Activated CD8-positive, alpha-beta T cell treated with anti-CD3 and anti-CD28 coated beads, Interleukin-2, amount 10 ng/mL, durations not matched to agents 7 days and 5 days (primary cell): Measurements from ENCODE around the gene C2CD4D. TPM values are rescaled to one million over a fixed set of nuclear protein-coding genes. Genes with fewer than 3 reads are reported as not detected.
"Not testable (repeated sequence)": the region's sequence is repeated elsewhere in the genome, so short reads cannot be mapped to it uniquely, and the experiment has no call there.

ENCODE experiments used
- ATAC-seq: fragments of 150-1000 bp; cut with Tn5 transposase; one replicate; pipeline ENCODE4 v1.10.0; 2021; ENCODE audit warnings: moderate library complexity
- CTCF ChIA-PET: fragments of 350-600 bp; sonication (Branson Sonifier 250); formaldehyde crosslinking; loops from one replicate; lab custom pipeline; 2021; ENCODE audit warnings: antibody characterized with exemption; lab: Charles Lee
- POLR2A ChIA-PET: fragments of 350-600 bp; sonication (Branson Sonifier 250); formaldehyde crosslinking; loops from one replicate; lab custom pipeline; 2021; ENCODE audit warnings: antibody characterized with exemption; lab: Charles Lee
- DNase-seq: peaks from one replicate; pipeline ENCODE4 v3.0.0-alpha.2; 2020
- H3K27ac Mint-ChIP-seq: one replicate; pipeline ENCODE4 v1.8.0; 2021; ENCODE audit warnings: mild to moderate bottlenecking, mixed read lengths
- H3K27me3 Mint-ChIP-seq: one replicate; pipeline ENCODE4 v1.8.0; 2021; ENCODE audit warnings: low read depth, mixed read lengths
- H3K36me3 Mint-ChIP-seq: one replicate; pipeline ENCODE4 v1.8.0; 2021; ENCODE audit warnings: low read depth, mixed read lengths
- H3K4me1 Mint-ChIP-seq: one replicate; pipeline ENCODE4 v1.8.0; 2021; ENCODE audit warnings: low read depth, mixed read lengths
- H3K4me3 Mint-ChIP-seq: one replicate; pipeline ENCODE4 v1.8.0; 2021; ENCODE audit warnings: mild to moderate bottlenecking, mixed read lengths
- H3K9me3 Mint-ChIP-seq: one replicate; pipeline ENCODE4 v1.8.0; 2022; ENCODE audit warnings: mixed read lengths; ENCODE audit not compliant: insufficient read depth
- total RNA-seq, 2 experiments: library from RNA; stranded (reverse); gene quantifications; one replicate each; pipeline ENCODE4 v1.2.3, GENCODE V29; 2021

Gene C2CD4D
- total RNA-seq = under 1 TPM; 0.23 to 0.26 TPM

DNA sequence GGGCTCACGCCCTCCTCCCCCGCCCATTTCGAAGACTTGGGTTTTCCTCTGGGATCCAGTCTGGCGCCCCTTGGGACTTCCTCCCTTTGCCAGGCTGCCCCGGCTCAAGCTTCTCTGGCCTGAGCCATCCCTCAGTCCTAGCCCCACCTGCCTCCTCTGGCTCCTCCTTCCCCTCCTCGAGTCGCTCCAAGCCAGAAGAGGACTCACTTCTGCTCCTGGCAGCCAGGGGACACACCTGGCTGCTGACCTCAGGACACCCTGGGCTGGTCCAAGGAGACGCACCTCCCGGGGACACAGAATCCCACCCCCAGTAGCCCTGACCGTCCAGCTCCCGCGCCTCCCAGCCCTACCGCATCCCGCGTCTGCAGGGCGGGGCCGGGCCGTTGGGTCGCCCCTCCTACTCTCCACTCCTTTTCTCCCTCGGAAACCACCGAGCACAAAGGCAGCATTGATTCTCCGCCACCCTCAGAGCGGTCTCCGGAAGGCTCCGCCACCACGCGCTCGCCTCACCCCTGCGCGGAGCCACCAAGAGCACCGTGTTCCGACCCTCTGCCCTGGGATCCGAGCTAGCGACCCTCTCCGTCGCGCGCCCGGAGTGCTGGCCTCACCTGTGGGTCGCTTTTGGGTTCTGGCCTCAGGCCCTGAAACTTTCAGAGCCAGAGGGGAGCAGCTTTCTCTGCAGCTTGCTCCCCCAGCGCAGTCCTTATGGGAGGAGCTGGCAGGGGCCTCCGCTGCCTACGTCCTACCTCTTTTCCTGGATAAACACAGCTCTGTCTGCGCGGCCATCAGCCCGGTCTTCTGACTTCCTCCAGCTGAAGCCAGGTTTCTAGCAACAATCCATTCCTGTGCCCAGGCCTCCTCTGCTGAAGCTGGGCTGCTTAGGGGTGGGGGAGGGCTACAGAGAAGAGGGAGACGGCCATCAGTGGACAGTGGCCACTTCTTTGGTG lies at the start of gene C2CD4D:
C2CD4D (minus strand) TSS at position 364 of the 947 bp plus-strand sequence. CDS start 831 bp downstream, outside the sequence.
- Mint-ChIP-seq H3K4me1 (peaks cover 46% of the 10 kb centered on the region), H3K27me3 (peaks cover 12% of the 10 kb centered on the region), H3K4me3 (peak within 1 kb of the TSS; percentile 70), H3K36me3 (no peaks in the 10 kb centered on the region), H3K9me3 (no peaks in the 10 kb centered on the region), H3K27ac (peak within 1 kb of the TSS; percentile 44)
- CTCF ChIA-PET = interaction anchor here (0.9 to 1.9 kb wide), 5 partner anchors 9 to 195 kb away, joined by 3 to 7 read pairs (median 4); no protein-coding TSS in a partner anchor
- ATAC-seq (peak; percentile 71), DNase-seq (peak; percentile 72)
- POLR2A ChIA-PET = interaction anchor here (0.9 to 4.0 kb wide), 5 partner anchors 9 to 246 kb away, joined by 3 to 17 read pairs (median 3); partner anchors contain the start of genes MRPL9 and THEM4

- Mint-ChIP-seq H3K36me3 (peaks cover 61% of the 10 kb centered on the region), H3K9me3 (no peaks in the 10 kb centered on the region), H3K4me1 (peaks cover 17% of the 10 kb centered on the region), H3K4me3 (no peak overlapping the region), H3K27ac (no peak overlapping the region), H3K27me3 (no peaks in the 10 kb centered on the region)
- ATAC-seq (peak; percentile 57), DNase-seq (no peak)
- POLR2A ChIA-PET = no interaction called here
- CTCF ChIA-PET = interaction anchor here (0.8 to 5.9 kb wide), 15 partner anchors 9 to 147 kb away, joined by 3 to 51 read pairs (median 7); no protein-coding TSS in a partner anchor
Measured at GRCh38 chr1:151888972-151889570, 49.5 kb upstream of the C2CD4D start.

DNA sequence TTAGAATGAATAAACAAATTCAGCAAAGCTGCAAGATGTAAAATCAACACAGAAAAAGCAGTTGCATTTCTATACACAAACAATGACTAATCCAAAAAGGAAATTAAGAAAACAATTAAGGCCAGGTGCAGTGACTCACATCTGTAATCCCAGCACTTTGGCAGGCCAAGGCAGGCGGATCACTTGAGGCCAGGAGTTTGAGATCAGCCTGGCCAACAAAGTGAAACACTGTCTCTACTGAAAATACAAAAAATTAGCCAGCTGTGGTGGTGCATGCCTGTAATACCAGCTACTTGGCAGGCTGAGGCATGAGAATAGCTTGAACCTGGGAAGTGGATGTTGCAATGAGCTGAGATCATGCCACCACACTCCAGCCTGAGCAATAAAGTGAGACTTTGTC lies 47.4 kb upstream of the C2CD4D start:
- H3K4me1 Mint-ChIP-seq = peaks cover 16% of the 10 kb centered on the region
- H3K9me3 Mint-ChIP-seq = no peaks in the 10 kb centered on the region
- CTCF ChIA-PET = interaction anchor here (0.9 to 5.9 kb wide), 6 partner anchors 11 to 114 kb away, joined by 3 to 51 read pairs (median 8); no protein-coding TSS in a partner anchor
- H3K36me3 Mint-ChIP-seq = peaks cover 50% of the 10 kb centered on the region
- POLR2A ChIA-PET = no interaction called here
- no peaks in the 10 kb centered on the region for H3K27me3 Mint-ChIP-seq
- H3K27ac Mint-ChIP-seq = no peak overlapping the region
- ATAC-seq = no peak
- H3K4me3 Mint-ChIP-seq = no peak overlapping the region
- no peak for DNase-seq

GRCh38 chr1:151885479-151885878 lies 45.9 kb upstream of the C2CD4D start:
- DNase-seq (no peak), ATAC-seq (no peak)
- Mint-ChIP-seq H3K4me3 (no peak overlapping the region), H3K9me3 (no peaks in the 10 kb centered on the region), H3K36me3 (peaks cover 40% of the 10 kb centered on the region), H3K27me3 (no peaks in the 10 kb centered on the region), H3K27ac (no peak overlapping the region), H3K4me1 (peaks cover 3% of the 10 kb centered on the region)
- ChIA-PET POLR2A (no interaction called here), CTCF (no interaction called here)

DNA sequence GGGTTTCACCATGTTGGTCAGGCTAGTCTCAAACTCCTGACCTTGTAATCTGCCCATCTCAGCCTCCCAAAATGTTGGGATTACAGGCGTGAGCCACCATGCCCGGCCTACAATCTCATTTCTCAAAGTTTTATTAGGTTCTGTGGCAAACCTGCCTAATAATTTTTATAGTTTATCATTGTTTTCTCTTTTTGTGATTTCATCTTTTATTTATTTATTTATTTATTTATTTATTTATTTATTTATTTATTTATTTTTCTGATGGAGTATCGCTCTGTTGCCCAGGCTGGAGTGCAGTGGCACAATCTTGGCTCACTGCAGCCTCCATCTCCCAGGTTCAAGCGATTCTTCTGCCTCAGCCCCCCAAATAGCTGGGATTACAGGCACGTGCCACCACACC lies 45.3 kb upstream of the C2CD4D start:
- H3K4me1 Mint-ChIP-seq, DNase-seq, H3K27ac Mint-ChIP-seq, H3K27me3 Mint-ChIP-seq, H3K9me3 Mint-ChIP-seq, ATAC-seq, POLR2A ChIA-PET, H3K4me3 Mint-ChIP-seq: not testable (repeated sequence)
- CTCF ChIA-PET = interaction anchor here (1.2 to 1.3 kb wide), 5 partner anchors 20 to 118 kb away, joined by 3 to 5 read pairs (median 3); no protein-coding TSS in a partner anchor
- H3K36me3 Mint-ChIP-seq = peaks cover 39% of the 10 kb centered on the region

DNA sequence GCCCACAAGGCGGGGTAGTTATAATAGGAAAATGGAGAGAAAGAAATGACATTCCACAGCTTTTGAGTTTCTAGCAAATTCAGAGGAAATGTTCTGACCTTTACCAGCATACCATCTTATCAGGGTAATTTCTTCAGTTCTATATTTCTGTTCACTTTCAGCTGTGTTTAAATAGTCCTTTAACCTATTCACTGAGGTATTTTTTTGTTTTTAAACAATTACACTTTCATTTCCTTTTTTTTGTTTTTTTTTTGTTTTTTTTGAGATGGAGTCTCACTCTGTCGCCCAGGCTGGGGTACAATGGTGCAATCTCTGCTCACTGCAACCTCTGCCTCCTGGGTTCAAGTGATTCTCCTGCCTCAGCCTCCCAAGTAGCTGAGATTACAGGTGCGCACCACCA lies 44.8 kb upstream of the C2CD4D start:
- CTCF ChIA-PET = interaction anchor here (1.2 to 1.3 kb wide), 6 partner anchors 20 to 118 kb away, joined by 3 to 5 read pairs (median 3); no protein-coding TSS in a partner anchor
- peaks cover 38% of the 10 kb centered on the region for H3K36me3 Mint-ChIP-seq
- H3K9me3 Mint-ChIP-seq, H3K27ac Mint-ChIP-seq, H3K4me3 Mint-ChIP-seq, H3K4me1 Mint-ChIP-seq, H3K27me3 Mint-ChIP-seq, POLR2A ChIA-PET, DNase-seq, ATAC-seq: not testable (repeated sequence)

DNA sequence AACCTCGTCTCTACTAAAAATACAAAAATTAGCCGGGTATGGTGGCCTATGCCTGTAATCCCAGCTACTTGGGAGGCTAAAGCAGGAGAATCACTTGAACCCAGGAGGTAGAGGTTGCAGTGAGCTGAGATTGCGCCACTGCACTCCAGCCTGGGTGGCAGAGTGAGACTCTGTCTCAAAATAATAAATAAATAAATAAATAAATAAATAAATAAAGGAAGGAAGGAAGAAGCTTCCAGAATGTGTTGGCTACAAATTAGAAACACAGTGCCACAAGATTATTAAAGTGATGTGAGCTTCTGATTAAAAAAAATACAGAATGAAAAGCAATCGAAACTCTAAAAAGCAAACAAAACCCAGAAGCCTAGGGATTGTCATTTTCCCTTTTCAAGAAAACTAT lies 44.3 kb upstream of the C2CD4D start:
- H3K27me3 Mint-ChIP-seq, DNase-seq, H3K4me1 Mint-ChIP-seq, H3K27ac Mint-ChIP-seq, H3K9me3 Mint-ChIP-seq, H3K4me3 Mint-ChIP-seq, ATAC-seq: not testable (repeated sequence)
- peaks cover 34% of the 10 kb centered on the region for H3K36me3 Mint-ChIP-seq
- ChIA-PET CTCF (interaction anchor here (1.2 to 1.3 kb wide), 6 partner anchors 21 to 119 kb away, joined by 3 to 5 read pairs (median 3); no protein-coding TSS in a partner anchor), POLR2A (interaction anchor here (0.6 kb wide), 1 partner anchor 344 kb away, joined by 3 read pairs; no protein-coding TSS in a partner anchor)

DNA sequence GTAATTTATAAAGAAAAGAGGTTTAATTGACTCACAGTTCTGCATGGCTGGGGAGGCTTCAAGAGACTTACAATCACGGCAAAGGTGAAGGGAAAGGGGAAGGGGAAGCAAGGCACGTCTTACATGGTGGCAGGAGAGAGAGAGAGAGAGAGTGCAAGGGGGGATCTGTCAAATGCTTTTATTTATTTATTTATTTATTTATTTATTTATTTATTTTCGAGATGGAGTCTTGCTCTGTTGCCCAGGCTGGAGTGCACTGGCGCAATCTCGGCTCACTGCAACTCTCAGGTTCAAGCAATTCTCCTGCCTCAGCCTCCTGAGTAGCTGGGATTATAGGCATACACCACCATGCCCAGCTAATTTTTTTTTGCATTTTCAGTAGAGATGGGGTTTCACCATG lies 43.3 kb upstream of the C2CD4D start:
- H3K27ac Mint-ChIP-seq, H3K27me3 Mint-ChIP-seq, H3K9me3 Mint-ChIP-seq, DNase-seq, H3K4me3 Mint-ChIP-seq, H3K4me1 Mint-ChIP-seq, POLR2A ChIA-PET, ATAC-seq: not testable (repeated sequence)
- CTCF ChIA-PET = interaction anchor here (1.3 to 2.5 kb wide), 3 partner anchors 26 to 120 kb away, joined by 3 to 15 read pairs (median 6); partner anchors contain the start of gene THEM4
- peaks cover 32% of the 10 kb centered on the region for H3K36me3 Mint-ChIP-seq

DNA sequence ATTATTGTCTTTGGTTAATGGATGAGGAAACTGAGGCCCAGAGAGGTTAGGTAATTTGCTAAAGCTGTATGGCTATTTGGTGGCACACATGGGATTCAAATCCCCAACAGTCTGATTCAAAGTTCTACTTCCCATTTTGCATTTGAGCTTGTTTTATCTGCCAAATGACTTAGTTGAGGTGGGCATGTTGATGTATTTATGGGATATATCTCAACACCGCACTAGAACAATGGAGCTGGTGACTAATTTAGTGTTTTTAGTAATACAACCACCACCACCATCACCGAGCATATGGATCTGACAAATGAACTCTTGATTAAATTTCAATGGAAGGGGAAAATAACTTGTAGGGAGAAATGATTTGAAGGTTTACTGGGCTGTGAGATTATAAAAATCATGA lies 42.8 kb upstream of the C2CD4D start:
- no peaks in the 10 kb centered on the region for H3K4me1 Mint-ChIP-seq
- ChIA-PET CTCF (interaction anchor here (0.6 to 2.5 kb wide), 10 partner anchors 8 to 349 kb away, joined by 3 to 15 read pairs (median 4); partner anchors contain the start of genes TDRKH and THEM4), POLR2A (no interaction called here)
- DNase-seq (no peak), ATAC-seq (no peak)
- peaks cover 30% of the 10 kb centered on the region for H3K36me3 Mint-ChIP-seq
- H3K27ac Mint-ChIP-seq = no peak overlapping the region
- H3K9me3 Mint-ChIP-seq = no peaks in the 10 kb centered on the region
- no peaks in the 10 kb centered on the region for H3K27me3 Mint-ChIP-seq
- no peak overlapping the region for H3K4me3 Mint-ChIP-seq

DNA sequence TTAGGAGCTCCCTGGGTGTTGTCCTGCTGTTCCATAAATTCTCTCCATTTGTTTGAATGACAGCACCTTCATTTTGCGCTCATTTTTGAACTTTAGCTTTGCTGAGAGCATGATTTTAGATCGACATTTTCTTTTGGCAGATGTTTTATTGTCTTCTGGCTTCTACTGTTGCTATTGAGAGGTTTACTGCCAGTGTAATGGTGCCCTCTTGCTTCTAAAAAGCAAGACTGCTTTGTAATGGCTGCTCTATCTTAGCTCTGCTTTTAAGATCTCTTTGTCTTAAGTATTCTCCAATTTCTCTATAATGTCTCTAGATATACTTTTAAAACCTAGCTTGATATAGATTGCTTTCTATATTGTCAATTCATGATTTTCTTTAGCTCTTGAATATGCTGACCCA lies 41.9 kb upstream of the C2CD4D start:
- no peaks in the 10 kb centered on the region for H3K9me3 Mint-ChIP-seq
- H3K36me3 Mint-ChIP-seq = peaks cover 28% of the 10 kb centered on the region
- CTCF ChIA-PET = interaction anchor here (0.7 to 2.5 kb wide), 19 partner anchors 9 to 531 kb away, joined by 3 to 15 read pairs (median 3); partner anchors contain the start of genes C2CD4D, RIIAD1, TDRKH and THEM4
- H3K4me3 Mint-ChIP-seq = no peak overlapping the region
- no peaks in the 10 kb centered on the region for H3K27me3 Mint-ChIP-seq
- H3K27ac Mint-ChIP-seq = no peak overlapping the region
- H3K4me1 Mint-ChIP-seq = no peaks in the 10 kb centered on the region
- ATAC-seq = no peak
- DNase-seq = no peak
- POLR2A ChIA-PET = no interaction called here

DNA sequence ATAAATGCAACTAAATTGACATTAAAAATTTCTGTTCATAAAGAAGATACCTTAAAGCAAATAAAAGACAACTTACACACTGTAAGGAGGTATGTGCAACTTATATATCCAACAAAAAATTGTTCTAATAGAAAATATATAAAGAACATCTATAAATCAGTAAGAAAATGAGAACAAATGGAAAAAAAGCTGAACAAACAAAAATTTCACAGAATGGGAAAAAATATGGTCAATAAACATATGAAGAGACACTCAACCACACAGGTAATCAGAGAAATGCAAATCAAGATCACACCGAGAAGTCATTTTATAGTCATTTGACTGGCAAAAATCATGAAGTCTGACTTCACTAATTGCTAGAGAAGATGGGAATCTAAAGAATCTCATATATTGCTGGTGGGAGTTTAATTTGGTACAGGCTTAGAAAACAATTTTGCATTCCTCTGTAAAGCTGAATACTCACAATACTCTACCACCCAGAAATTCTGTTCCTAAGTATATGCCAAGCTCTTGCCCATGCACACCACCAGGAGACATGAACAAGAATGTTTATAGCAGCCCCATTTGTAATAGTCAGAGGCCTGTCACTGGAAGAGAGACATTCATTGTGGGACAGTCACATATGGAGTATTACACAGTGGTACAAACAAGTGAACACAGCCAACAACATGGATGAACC lies 35.9 kb upstream of the C2CD4D start:
- H3K9me3 Mint-ChIP-seq = no peaks in the 10 kb centered on the region
- ChIA-PET CTCF (interaction anchor here (0.6 to 1.7 kb wide), 3 partner anchors 12 to 125 kb away, joined by 3 to 10 read pairs (median 4); no protein-coding TSS in a partner anchor), POLR2A (no interaction called here)
- H3K36me3 Mint-ChIP-seq = peaks cover 35% of the 10 kb centered on the region
- H3K4me1 Mint-ChIP-seq = peaks cover 11% of the 10 kb centered on the region
- DNase-seq = no peak
- no peak for ATAC-seq
- H3K4me3 Mint-ChIP-seq = no peak overlapping the region
- H3K27me3 Mint-ChIP-seq = no peaks in the 10 kb centered on the region
- H3K27ac Mint-ChIP-seq = no peak overlapping the region
